ENCODE results near the gene PIK3R5.
A peak's percentile ranks its signal among the peaks of the same experiment; 100 is the strongest.

The PIK3R5 gene

DNA sequence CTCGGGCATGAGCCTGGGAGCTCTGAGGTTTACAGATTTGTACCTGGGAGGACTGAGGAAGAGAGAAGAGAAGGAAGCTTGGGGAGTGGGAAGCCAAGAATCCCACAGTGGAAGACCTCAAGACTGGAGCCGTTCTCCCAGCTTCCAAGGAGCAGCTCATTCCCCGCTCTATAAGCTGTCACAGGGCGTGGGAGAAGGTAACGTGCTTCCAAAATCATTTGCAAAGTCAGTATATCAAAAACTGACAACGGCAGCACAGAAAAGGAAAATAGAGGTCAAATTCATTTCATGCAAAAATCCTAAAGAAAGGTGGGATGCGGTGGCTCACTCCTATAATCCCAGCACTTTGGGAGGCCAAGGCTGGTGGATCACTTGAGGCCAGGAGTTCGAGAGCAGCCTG lies 7.8 kb downstream of the PIK3R5 start:
- H3K9me3 ChIP-seq (ENCODE audit: insufficient read depth, low read length, severe bottlenecking): no peaks in the 10 kb centered on the region
- peaks cover 94% of the 10 kb centered on the region for H3K4me1 ChIP-seq (ENCODE audit: insufficient read depth, low read length)
- H2AFZ ChIP-seq (ENCODE audit: low read depth, low read length): no peak overlapping the region
- peak overlapping the region; percentile 44; the same call in 1 of the 2 replicates for H3K4me2 ChIP-seq (ENCODE audit: insufficient read depth, low read length)
- 0 out of 2 replicates have a peak overlapping the region, but pooled peaks have one; percentile 11 for H3K9ac ChIP-seq (ENCODE audit: low read depth, low read length)
- H3K36me3 ChIP-seq (ENCODE audit: insufficient read depth, low read length): peaks cover 16% of the 10 kb centered on the region; the same call in 1 of the 2 replicates
- DNase-seq: no peak
- H3K27ac ChIP-seq (ENCODE audit: low read length): peak overlapping the region; percentile 77
- H3K4me3 ChIP-seq (ENCODE audit: low read depth in 1 of 2, low read length in 2 of 2): no peak overlapping the region
- no peak for TF ChIP-seq EZH2 (IDR thresholded peaks at IDR 0.05; ENCODE audit: borderline replicate concordance, low read depth, low read length, severe bottlenecking)
- TF ChIP-seq, protein P1, sequence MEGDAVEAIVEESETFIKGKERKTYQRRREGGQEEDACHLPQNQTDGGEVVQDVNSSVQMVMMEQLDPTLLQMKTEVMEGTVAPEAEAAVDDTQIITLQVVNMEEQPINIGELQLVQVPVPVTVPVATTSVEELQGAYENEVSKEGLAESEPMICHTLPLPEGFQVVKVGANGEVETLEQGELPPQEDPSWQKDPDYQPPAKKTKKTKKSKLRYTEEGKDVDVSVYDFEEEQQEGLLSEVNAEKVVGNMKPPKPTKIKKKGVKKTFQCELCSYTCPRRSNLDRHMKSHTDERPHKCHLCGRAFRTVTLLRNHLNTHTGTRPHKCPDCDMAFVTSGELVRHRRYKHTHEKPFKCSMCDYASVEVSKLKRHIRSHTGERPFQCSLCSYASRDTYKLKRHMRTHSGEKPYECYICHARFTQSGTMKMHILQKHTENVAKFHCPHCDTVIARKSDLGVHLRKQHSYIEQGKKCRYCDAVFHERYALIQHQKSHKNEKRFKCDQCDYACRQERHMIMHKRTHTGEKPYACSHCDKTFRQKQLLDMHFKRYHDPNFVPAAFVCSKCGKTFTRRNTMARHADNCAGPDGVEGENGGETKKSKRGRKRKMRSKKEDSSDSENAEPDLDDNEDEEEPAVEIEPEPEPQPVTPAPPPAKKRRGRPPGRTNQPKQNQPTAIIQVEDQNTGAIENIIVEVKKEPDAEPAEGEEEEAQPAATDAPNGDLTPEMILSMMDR (IDR thresholded peaks at IDR 0.05; ENCODE audit: borderline replicate concordance, extremely low read depth, low read length, poor library complexity, severe bottlenecking): no peak
- peaks cover 84% of the 10 kb centered on the region for H3K79me2 ChIP-seq (ENCODE audit: insufficient read depth, low read length)
- peaks cover 41% of the 10 kb centered on the region for H4K20me1 ChIP-seq (ENCODE audit: insufficient read depth, low read length)
- no peaks in the 10 kb centered on the region for H3K27me3 ChIP-seq (ENCODE audit: insufficient read depth, low read length, poor library complexity)
- ATAC-seq (ENCODE audit: insufficient read depth, low read depth): no peak

DNA sequence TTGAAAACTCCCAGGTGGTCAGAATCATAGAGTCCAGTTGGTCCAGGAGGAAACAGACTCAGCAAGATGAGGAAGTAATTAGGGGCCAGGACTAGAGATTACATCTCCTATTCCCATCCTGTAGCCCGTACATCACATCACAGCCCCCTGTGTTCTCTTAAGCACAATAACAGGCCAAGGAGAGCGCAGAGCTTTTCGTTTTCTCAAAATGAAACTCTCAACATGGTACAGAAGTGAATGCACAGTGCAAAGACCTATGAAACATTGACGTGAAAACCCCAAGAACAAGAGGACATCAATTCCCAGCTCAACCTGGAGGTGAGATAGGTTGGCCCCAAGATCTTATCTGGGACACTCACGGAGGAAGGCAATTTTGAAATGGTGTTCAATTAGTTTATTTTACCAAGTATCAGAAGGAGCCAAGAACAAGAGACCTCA lies 9.0 kb downstream of the PIK3R5 start:
- peaks cover 83% of the 10 kb centered on the region for H3K79me2 ChIP-seq (ENCODE audit: insufficient read depth, low read length)
- DNase-seq (no peak), ATAC-seq (ENCODE audit: insufficient read depth, low read depth) (no peak)
- H4K20me1 ChIP-seq (ENCODE audit: insufficient read depth, low read length): peaks cover 41% of the 10 kb centered on the region
- H3K4me2 ChIP-seq (ENCODE audit: insufficient read depth, low read length): no peak overlapping the region
- H3K27me3 ChIP-seq (ENCODE audit: insufficient read depth, low read length, poor library complexity): no peaks in the 10 kb centered on the region
- H3K9me3 ChIP-seq (ENCODE audit: insufficient read depth, low read length, severe bottlenecking): no peaks in the 10 kb centered on the region
- no peak for TF ChIP-seq EZH2 (IDR thresholded peaks at IDR 0.05; ENCODE audit: borderline replicate concordance, low read depth, low read length, severe bottlenecking)
- TF ChIP-seq, protein P1 (IDR thresholded peaks at IDR 0.05; ENCODE audit: borderline replicate concordance, extremely low read depth, low read length, poor library complexity, severe bottlenecking): no peak
- no peak overlapping the region for H3K9ac ChIP-seq (ENCODE audit: low read depth, low read length)
- H3K36me3 ChIP-seq (ENCODE audit: insufficient read depth, low read length): peaks cover 10% of the 10 kb centered on the region; the same call in 1 of the 2 replicates
- H3K4me3 ChIP-seq (ENCODE audit: low read depth in 1 of 2, low read length in 2 of 2): no peak overlapping the region
- no peak overlapping the region for H2AFZ ChIP-seq (ENCODE audit: low read depth, low read length)
- H3K4me1 ChIP-seq (ENCODE audit: insufficient read depth, low read length): peaks cover 82% of the 10 kb centered on the region
- H3K27ac ChIP-seq (ENCODE audit: low read length): no peak overlapping the region; the same call in 1 of the 2 replicates

DNA sequence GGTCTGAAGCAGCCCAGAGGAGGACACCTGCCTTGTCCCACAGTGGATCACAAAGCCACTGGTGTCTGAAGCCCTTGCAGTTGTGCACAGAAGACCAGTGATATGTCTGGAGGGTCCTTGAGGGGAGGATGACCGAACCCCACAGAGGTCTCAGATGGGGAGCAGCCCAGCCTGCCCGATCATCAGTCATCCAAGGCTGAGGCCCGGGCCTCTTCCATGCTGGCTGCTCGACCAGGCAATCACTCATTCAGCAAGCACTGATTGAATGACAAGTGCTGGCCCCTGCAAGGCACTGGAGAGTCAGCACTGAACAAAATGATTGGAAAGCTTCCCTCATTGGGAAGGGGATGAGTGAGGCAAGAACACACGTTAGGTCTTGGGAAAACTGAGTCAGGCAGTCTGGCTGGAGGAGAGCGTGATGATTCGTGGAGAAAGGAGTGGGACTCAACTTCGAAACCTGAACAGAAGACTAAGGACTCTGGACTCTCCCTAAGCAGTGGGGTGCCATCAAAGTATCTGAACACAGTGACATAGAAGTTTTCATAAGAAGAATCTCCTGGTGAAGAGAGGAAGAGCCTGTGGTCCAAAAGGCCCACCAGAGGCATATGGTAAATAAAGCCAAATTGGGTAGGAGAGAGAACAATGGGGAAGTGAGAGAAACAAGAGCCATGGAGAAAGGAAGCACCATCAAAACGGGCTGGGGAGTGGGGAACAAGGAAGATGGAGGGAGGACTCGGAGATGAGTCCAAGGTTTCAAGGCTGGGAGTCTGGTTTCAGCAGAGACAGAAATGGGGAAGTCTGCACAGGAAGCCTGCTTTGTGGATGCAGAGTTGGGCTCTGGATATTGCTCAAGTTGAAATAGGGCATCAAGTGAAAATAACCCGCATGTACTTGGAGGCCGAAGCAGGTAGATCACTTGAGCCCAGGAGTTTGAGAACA lies 10.2 kb downstream of the PIK3R5 start:
- no peak for ATAC-seq (ENCODE audit: insufficient read depth, low read depth)
- TF ChIP-seq, protein P1 (IDR thresholded peaks at IDR 0.05; ENCODE audit: borderline replicate concordance, extremely low read depth, low read length, poor library complexity, severe bottlenecking): no peak
- TF ChIP-seq EZH2 (IDR thresholded peaks at IDR 0.05; ENCODE audit: borderline replicate concordance, low read depth, low read length, severe bottlenecking): no peak
- H3K4me3 ChIP-seq (ENCODE audit: low read depth in 1 of 2, low read length in 2 of 2): peak overlapping the region in 1 of 2 experiments; percentile 19; a peak in 1 of 4 replicates
- peak overlapping the region; percentile 55 for H3K4me2 ChIP-seq (ENCODE audit: insufficient read depth, low read length)
- peaks cover 35% of the 10 kb centered on the region for H4K20me1 ChIP-seq (ENCODE audit: insufficient read depth, low read length)
- H3K36me3 ChIP-seq (ENCODE audit: insufficient read depth, low read length): peaks cover 10% of the 10 kb centered on the region; the same call in 1 of the 2 replicates
- no peak for DNase-seq
- no peaks in the 10 kb centered on the region for H3K27me3 ChIP-seq (ENCODE audit: insufficient read depth, low read length, poor library complexity)
- H3K9me3 ChIP-seq (ENCODE audit: insufficient read depth, low read length, severe bottlenecking): no peaks in the 10 kb centered on the region
- peaks cover 79% of the 10 kb centered on the region for H3K79me2 ChIP-seq (ENCODE audit: insufficient read depth, low read length)
- H2AFZ ChIP-seq (ENCODE audit: low read depth, low read length): no peak overlapping the region
- peak overlapping the region; percentile 63 for H3K27ac ChIP-seq (ENCODE audit: low read length)
- peaks cover 71% of the 10 kb centered on the region for H3K4me1 ChIP-seq (ENCODE audit: insufficient read depth, low read length)
- peak overlapping the region; percentile 2; the same call in 1 of the 2 replicates for H3K9ac ChIP-seq (ENCODE audit: low read depth, low read length)

Measured in DND-41 (cell line).